AG08395 (cell line): Measurements from ENCODE around the gene BCR.
A peak's percentile ranks its signal among the peaks of the same experiment; 100 is the strongest.

ENCODE experiments used
- DNase-seq: peaks from one replicate; pipeline ENCODE4 v3.0.0; 2012; ENCODE audit warnings: mixed read lengths, low spot score

The BCR gene

DNA sequence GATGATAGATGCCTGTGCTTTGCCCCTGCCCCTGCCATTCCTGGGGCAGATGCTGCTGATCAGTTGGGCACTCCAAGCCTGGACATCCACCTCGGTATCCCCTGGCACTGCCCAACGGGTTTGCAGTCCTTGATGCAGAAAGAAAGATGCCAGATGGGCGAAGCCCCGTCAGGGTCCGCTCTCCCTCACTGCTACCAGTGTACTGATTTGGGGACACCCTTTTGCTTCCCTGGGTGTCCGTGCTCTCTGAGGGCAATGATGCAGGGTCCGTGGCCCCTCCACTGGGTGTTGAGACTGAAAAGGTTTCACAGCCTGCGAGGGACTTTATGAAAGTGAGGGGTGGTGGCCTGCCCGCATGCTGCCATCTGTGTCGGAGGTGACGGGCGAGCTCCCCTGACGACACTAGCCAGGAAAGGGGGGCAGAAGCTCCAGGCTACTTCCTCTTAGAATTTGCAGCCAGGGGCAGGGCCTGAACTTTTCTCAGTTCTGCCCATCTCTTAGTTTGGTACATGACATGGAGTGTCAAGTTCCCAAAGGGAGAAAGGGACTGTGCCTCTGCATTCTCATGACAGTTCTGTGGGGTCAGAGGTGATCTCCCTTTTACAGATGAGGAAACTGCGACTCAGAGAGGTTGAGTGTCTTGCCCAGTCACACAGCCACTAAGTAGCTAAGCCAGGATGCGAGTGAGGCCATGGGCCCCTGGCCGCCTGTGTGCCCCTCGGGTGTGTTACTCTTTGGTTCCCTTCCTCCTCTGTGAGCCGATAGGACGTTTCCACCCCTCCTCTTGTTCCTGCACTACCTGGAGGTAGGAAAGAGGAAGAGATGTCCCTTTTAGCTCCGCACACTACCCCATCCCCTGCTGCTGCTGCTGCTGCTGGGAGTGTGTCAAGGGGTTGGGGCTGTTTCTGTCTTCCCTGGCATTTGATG is 96.6 kb downstream of the BCR start:
- no peak for DNase-seq

GRCh38 chr22:23277583-23278295 is 97.4 kb downstream of the BCR start:
- DNase-seq = no peak

GRCh38 chr22:23278883-23279675 is 98.8 kb downstream of the BCR start:
- DNase-seq = peak; percentile 11

DNA sequence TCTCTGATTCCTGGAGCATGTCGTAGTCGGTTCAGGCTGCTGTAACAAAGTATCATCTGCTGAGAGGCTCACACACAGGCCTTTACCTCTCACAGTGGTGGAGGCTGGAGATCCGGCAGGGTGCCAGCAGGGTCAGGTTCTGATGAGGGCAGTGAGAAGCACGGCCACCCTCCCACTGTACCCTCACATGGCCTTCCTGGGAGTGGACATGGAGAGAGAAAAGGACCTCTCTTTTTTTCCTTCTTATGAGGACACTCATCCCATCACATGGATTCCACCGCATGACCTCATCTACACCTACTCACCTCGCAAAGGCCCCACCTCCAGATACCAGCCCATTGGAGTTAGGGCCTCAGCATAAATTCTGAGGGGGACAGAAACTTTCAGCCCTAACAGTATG is 99.5 kb downstream of the BCR start:
- DNase-seq = no peak

DNA sequence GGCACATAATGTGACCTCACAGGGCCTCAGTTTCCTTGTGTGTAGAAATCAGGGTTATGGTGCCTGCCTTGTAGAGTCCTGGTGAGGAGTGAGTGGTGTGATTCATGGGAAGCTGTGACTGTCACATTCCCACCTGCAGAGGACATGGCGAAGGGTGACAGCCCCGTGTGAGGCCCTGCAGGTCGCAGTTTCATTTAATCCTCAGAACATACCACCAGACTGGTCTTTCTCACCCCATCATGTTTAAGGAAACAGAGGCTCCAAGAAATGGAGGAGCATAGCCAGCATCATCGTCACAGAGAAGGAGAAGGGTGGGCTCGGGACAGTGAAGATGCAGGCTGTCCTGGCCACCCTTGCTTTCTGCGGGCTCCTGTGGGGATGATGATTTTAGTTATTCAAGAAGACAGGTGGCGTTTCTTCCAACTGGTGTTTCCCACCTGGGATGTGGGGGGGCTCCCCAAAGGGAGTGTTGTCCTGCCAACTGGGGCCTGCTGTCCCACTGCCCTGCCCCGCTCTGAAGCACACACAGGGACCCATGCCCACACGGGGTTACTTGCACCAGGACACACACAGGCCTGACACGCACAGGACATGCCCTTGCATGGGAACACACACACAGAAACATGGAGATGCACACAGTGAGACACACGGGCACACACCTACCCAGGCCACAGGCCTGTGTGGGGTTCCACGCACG is 100.2 kb downstream of the BCR start:
- DNase-seq = no peak

DNA sequence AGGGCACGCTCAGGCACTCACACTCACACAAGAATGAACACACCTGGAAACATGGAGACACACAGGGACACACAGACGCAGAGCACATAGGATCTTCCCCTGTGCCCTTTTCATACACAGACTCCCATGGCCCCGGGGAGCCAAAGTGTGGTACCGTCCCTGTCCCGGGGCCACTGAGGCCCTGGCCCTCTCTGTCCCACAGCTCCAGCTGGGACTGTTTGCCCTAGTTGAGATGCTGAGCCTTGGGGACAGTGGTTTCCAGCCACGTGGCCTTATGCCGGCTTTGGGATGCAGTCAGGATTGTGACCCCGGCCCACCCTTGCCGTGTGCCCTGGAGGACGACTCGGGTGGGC is 100.7 kb downstream of the BCR start:
- DNase-seq = no peak

DNA sequence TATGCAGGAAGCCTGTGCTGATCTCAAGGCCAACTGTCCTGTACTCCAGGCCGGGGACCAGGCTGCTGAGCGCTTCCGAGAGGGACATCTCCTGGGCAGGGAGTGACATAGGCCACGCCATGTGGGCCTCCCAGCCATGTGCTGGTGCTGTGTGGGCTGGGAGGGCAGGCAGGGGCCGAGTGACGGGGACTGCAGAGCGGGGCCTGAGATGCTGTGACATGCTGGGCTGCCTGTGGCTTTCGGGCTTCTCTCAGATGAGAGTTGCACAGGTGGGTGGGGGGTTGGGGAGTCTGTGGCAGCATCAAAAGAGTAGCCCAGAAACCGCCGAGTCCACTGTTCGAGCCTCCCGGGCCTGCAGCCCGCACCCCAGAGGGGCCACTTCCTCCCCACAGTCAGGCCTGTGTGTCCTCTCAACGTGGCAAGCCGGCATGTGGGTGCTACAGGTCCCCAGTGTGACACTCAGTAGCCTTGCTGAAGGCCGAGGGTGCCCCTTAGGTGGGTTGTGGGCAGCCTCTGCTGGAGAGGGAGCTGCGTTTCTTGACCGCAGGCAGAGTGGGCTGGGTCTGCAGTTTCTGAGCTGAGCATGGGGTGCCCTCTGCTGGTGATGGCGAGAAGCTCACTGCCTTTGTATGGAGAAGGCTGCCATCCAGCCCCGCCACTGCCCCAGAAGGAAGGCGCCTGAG is 101.2 kb downstream of the BCR start:
- peak; percentile 83 for DNase-seq

- DNase-seq = peak; percentile 85
Observed at GRCh38 chr22:23282089-23282501, 101.8 kb downstream of the BCR start.

- DNase-seq = no peak
Observed at GRCh38 chr22:23282516-23282915, 102.2 kb downstream of the BCR start.

GRCh38 chr22:23282986-23283385 is 102.7 kb downstream of the BCR start:
- no peak for DNase-seq

GRCh38 chr22:23283591-23284503 is 103.5 kb downstream of the BCR start:
- DNase-seq = no peak

GRCh38 chr22:23284504-23285033 is 104.3 kb downstream of the BCR start:
- no peak for DNase-seq

- no peak for DNase-seq
Observed at GRCh38 chr22:23285236-23285635, 104.9 kb downstream of the BCR start.

- DNase-seq = no peak
Observed at GRCh38 chr22:23285734-23286133, 105.4 kb downstream of the BCR start.

GRCh38 chr22:23286296-23286695 is 106.0 kb downstream of the BCR start:
- no peak for DNase-seq

DNA sequence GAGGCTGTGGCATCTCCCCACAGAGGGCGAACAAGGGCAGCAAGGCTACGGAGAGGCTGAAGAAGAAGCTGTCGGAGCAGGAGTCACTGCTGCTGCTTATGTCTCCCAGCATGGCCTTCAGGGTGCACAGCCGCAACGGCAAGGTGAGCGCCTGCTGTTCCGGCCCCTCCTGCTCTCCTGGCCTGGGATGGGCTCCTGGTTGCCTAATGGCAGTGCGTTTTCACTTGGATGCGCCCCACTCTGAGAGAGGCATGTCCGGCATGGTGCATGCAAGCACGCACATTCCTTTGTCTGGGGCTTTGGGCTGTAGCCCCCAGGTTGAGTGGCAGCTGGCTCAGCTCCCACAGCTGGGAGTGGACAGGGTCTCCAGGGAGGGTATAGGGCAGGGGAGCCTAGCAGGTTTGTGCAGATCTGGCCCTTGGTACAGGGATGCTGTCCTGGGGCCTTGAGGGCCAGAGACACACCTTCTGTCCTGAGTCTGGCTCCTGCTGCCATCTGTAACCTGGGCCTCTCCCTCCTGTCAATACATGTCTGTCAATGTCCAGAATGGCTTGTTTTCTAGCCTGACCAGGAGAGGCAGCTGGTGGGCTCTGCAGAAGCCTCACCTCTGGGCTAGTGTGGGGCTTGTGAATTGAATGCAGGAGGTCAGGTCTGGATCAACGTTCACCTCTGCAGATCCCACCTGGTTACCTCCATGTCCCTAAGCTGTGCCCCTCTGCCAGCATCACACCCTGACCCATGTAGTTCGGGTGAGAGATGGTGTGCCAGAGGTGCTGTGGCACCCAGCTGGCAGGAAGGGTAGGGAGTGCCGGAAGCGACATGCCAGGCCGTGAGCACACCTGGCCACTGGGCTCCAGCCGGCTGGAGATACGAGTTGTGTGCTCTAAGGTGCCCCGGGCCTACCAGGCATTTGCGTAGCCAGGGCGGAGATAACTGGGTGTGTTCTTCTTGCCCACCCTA is 107.1 kb downstream of the BCR start:
- no peak for DNase-seq

- DNase-seq = no peak
Observed at GRCh38 chr22:23288301-23289129, 108.2 kb downstream of the BCR start.

DNA sequence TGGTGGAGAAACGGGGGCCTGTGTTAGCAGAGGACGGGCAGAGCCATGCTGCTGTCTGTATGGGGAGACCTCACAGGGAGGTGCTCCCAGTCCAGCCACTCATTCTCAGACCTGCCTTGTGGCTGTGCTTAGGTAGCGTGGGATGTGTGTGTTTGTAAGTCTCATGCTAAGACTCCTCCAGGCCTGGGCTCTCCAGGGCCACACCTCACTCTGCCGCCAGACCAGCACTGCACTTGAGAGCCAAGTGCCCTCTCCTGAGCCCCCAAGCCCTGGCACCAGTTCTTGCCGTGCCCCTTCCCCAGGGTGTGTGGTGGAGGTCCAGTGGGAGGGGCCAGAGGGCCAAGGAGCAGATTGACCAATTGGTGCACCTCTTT is 108.8 kb downstream of the BCR start:
- no peak for DNase-seq
